Lower leg skin (tissue), 4 donors: ENCODE measurements around the gene SF1. TPM values are rescaled to one million over a fixed set of nuclear protein-coding genes. Genes with fewer than 3 reads are reported as not detected.

Experiments used
- DNase-seq, 2 donors: peaks; one replicate each; pipeline ENCODE4 v3.0.0-alpha.2; 2019; ENCODE audit warnings: low spot score in 2 of 2
- H3K4me3 ChIP-seq: fragments of 200-600 bp; sonication (generic); 2 replicates; pipeline ENCODE4 v1.5.1; 2017; ENCODE audit warnings: mild to moderate bottlenecking, low read depth; ENCODE audit not compliant: poor library complexity, severe bottlenecking
- POLR2A ChIP-seq, 2 donors: fragments of 450-650 bp; IDR thresholded peaks; one replicate each; pipeline ENCODE4 v1.6.1; 2016 to 2017; ENCODE audit warnings: antibody characterized with exemption in 2 of 2, mild to moderate bottlenecking in 1 of 2, moderate library complexity in 1 of 2
- WGBS, 2 donors: methylation state at CpG; one replicate each; pipeline ENCODE4 v1.1.5; 2018; 5-methylcytosine and 5-hydroxymethylcytosine counted together
- intact Hi-C: fragments of 100-400 bp; cut with DNase I; formaldehyde crosslinking; loops from one replicate; pipeline ENCODE4 v1.15.0; 2023; ENCODE audit warnings: low total_unique reads
- total RNA-seq, 4 donors: library from RNA; depleted of rRNA; stranded (reverse); fragments of >200 nt; gene quantifications; one replicate each; pipeline ENCODE4 v1.1.0, GENCODE V29; 2016
- TF ChIP-seq, protein P1 (sequence below), 3 donors: fragments of 450-650 bp; IDR thresholded peaks; one replicate each; pipeline ENCODE4 v1.5.1; 2016; ENCODE audit warnings: antibody characterized with exemption in 3 of 3, mild to moderate bottlenecking in 3 of 3, moderate library complexity in 2 of 3

Gene SF1
- total RNA-seq, 4 donors from 2014 or later: 130 to 327 (median 178) TPM

DNA sequence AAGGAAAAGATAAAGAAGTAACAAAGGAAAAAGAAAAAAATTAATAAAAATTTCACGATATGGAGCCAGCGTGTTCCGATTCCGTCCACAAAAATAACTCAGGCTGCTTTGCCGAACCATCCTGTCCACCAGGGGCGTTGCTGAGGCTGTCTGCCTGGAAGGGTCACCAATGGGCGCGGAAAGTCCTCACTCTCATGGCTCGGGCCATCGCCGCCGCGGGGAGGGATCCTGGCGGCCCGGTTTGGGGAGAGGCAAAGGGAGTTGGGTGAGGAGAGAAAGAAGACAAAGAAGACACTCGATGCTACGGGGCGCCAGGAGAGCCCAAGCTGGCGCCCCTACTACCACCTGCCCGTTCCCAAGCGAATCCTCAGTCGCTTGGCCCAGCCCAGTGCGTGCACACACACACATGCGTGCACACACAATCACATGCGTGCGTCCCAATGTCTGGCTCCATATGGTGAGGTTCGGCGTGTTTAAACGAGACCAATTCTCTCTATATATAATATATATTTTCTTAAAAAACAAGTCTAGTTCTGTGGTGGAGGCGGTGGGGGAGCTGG, 13.0 kb downstream of the SF1 start:
- 88 to 90% methylated on average over 30 of the region's 30 CpGs for WGBS, 2 donors
- DNase-seq: peak in 1 of 2 donors; percentile 83
- TF ChIP-seq, protein P1, sequence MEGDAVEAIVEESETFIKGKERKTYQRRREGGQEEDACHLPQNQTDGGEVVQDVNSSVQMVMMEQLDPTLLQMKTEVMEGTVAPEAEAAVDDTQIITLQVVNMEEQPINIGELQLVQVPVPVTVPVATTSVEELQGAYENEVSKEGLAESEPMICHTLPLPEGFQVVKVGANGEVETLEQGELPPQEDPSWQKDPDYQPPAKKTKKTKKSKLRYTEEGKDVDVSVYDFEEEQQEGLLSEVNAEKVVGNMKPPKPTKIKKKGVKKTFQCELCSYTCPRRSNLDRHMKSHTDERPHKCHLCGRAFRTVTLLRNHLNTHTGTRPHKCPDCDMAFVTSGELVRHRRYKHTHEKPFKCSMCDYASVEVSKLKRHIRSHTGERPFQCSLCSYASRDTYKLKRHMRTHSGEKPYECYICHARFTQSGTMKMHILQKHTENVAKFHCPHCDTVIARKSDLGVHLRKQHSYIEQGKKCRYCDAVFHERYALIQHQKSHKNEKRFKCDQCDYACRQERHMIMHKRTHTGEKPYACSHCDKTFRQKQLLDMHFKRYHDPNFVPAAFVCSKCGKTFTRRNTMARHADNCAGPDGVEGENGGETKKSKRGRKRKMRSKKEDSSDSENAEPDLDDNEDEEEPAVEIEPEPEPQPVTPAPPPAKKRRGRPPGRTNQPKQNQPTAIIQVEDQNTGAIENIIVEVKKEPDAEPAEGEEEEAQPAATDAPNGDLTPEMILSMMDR (IDR thresholded peaks at IDR 0.05): no peak
- no peak for TF ChIP-seq POLR2A (IDR thresholded peaks at IDR 0.05)
- no peak overlapping the region for H3K4me3 ChIP-seq
- intact Hi-C loops: no loop called here

DNA sequence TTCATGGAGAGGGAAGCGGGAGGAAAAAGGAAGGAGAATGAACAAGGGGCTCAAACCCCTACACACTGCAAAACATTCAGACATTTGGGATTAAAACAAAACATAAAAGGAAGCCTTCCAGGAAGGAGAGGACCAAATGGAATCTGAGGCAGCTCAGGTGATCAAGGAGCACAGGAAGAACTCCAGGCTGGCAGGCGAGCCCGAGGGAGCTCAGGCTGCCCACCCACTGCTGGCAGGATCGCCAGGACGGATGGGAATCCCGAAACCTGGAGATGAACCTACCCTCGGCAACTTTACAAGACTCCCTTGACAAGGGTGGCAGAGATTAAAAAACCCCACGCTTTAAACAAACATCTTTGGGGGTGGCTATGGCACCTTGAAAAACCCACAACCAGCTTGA, 13.6 kb downstream of the SF1 start:
- intact Hi-C loops: no loop called here
- no peak for TF ChIP-seq POLR2A (IDR thresholded peaks at IDR 0.05)
- TF ChIP-seq, protein P1 (IDR thresholded peaks at IDR 0.05): no peak
- no peak for DNase-seq
- no peak overlapping the region for H3K4me3 ChIP-seq
- 74 to 81% methylated on average over 8 of the region's 8 CpGs for WGBS, 2 donors

DNA sequence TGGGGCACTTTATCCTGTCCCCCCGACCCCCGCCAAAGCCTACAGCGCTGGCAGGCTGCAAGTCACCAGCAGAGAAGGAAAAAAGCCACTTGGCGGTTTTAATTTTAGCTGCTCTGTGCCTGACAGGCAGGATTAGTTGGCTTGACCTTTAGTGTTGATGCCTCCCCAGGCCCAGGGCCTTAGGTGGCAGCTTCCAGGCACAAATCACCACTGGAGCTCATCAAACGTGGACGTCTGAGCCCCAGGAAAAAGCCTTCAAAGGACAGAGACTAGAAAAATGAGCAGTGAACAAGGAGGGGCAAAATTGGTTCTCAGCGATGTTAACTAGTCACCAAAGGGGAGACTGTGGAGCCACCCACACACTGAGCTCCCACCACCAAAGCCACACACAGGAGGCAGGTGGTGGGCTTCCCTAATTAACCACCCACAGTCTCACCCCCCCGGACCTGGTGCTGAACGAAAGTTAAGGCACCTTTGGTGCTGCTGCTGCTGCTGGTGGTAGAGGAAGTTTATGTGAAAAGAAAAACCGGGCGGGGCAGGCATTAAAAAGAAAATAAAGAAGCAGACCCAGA, 14.2 kb downstream of the SF1 start:
- no peak overlapping the region for H3K4me3 ChIP-seq
- no peak for TF ChIP-seq POLR2A (IDR thresholded peaks at IDR 0.05)
- TF ChIP-seq, protein P1 (IDR thresholded peaks at IDR 0.05): no peak
- intact Hi-C loops: no loop called here
- DNase-seq: no peak
- WGBS, 2 donors: 69% methylated on average over 11 of the region's 11 CpGs

DNA sequence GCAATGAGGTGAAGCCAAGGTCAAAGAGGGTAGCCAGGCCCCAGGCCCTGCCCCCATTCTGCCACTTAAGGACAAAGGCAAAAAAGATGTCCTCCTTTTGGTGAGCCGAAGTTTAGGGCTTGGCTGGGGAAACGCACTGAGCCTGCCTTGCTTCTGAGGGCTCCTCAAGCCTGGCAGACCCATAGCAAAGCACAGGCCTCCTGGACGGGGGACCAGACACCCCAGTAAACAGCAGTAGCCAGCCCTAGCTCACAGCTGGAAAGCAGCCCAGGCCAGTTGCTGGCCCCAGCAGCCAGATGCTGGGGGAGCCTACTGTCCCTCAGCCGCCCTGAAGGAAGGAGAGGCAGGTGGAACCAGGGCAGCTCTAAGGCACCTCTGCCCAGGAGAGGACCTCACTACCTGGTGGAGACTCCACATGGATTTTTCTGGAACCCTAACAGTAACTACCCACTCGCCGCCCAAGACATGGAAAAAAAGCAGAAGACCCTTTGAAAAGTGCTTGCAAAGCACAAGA, 14.8 kb downstream of the SF1 start:
- WGBS, 2 donors: 74 to 75% methylated on average over 6 of the region's 6 CpGs
- no peak overlapping the region for H3K4me3 ChIP-seq
- TF ChIP-seq POLR2A (IDR thresholded peaks at IDR 0.05): no peak
- TF ChIP-seq, protein P1 (IDR thresholded peaks at IDR 0.05): no peak
- intact Hi-C loops: no loop called here
- no peak for DNase-seq

DNA sequence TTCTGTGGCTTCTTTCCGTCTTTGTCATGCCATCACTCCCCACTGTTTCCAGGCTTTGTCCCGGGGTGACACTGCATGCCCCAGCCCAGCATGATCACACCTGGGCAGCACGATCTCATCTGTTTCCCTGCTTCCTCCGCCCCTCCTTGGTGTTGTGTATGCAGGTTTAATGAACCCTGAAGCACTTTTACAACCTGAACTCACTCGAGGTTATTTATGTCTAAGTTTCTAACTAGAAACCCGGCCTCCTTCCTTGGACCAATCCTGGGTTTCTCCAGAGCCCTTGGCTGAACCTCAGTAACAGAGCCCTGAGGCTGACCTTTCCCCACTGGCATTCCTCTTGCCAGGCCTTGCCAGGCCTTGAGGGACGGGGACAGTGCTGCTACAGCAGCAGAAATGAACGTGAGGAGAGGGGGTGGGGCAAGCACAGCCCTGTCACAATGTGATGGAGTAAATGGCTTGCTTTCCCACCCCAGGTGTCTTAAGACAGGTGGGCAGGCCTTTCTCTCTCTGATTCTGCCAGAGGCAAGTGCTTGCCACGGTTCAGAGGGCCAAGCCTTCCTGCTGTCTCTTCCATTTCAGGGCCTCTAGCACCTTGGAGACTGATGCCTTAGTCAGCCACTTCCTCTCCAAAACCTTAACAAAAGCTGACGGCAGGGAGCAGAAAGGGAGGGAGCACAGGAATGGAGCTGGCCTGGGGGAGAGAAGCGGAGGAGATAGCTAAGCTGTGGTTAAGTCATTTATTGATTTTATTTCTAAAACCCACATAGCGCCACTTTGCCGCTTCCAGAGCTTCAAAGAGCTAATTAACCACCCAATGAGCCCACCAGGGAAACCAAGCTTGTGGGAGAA, 15.4 kb downstream of the SF1 start:
- intact Hi-C loops: no loop called here
- H3K4me3 ChIP-seq: no peak overlapping the region
- no peak for TF ChIP-seq POLR2A (IDR thresholded peaks at IDR 0.05)
- TF ChIP-seq, protein P1 (IDR thresholded peaks at IDR 0.05): no peak
- no peak for DNase-seq
- 33 to 42% methylated on average over 13 of the region's 13 CpGs for WGBS, 2 donors
